GM12891 (cell line): ENCODE data around the gene B3GALT2.
A peak's percentile ranks its signal among the peaks of the same experiment; 100 is the strongest.

Experiments
- DNase-seq: peaks from one replicate; pipeline ENCODE4 v3.0.0; 2011; ENCODE audit warnings: low spot score; ENCODE audit not compliant: insufficient read length
- FAIRE-seq: peaks from 2 replicates; lab custom pipeline; 2011; peaks lifted over from hg19 to GRCh38; lab: Jason Lieb, UNC
- PAX5 ChIP-seq: IDR thresholded peaks from 2 replicates; pipeline ENCODE4 v1.6.1; 2011; ENCODE audit warnings: low read length, moderate library complexity, mild to moderate bottlenecking; ENCODE audit not compliant: insufficient read depth, severe bottlenecking
- POLR2A ChIP-seq: IDR thresholded peaks from 2 replicates; pipeline ENCODE4 v1.6.1; 2011; ENCODE audit warnings: low read depth, low read length, control low read depth
- POLR2AphosphoS5 ChIP-seq: IDR thresholded peaks from 2 replicates; pipeline ENCODE4 v1.6.1; 2011; ENCODE audit warnings: low read depth, low read length, control low read depth
- POU2F2 ChIP-seq: IDR thresholded peaks from 2 replicates; pipeline ENCODE4 v1.6.1; 2011; ENCODE audit warnings: low read depth, mild to moderate bottlenecking, control low read depth, low read length, moderate library complexity
- SPI1 ChIP-seq: IDR thresholded peaks from 2 replicates; pipeline ENCODE4 v1.6.1; 2011; ENCODE audit warnings: low read depth, low read length, control low read depth
- TAF1 ChIP-seq: IDR thresholded peaks from 2 replicates; pipeline ENCODE4 v1.6.1; 2011; ENCODE audit warnings: low read depth, low read length, control low read depth

The B3GALT2 gene

GRCh38 chr1:193144999-193145398 lies 41.4 kb downstream of the B3GALT2 start:
- DNase-seq = no peak
- TF ChIP-seq TAF1 = no peak
- no peak for TF ChIP-seq POLR2A
- no peak for TF ChIP-seq POU2F2
- TF ChIP-seq SPI1 = no peak
- no peak for TF ChIP-seq PAX5
- no peak for TF ChIP-seq POLR2AphosphoS5
- FAIRE-seq = no peak

DNA sequence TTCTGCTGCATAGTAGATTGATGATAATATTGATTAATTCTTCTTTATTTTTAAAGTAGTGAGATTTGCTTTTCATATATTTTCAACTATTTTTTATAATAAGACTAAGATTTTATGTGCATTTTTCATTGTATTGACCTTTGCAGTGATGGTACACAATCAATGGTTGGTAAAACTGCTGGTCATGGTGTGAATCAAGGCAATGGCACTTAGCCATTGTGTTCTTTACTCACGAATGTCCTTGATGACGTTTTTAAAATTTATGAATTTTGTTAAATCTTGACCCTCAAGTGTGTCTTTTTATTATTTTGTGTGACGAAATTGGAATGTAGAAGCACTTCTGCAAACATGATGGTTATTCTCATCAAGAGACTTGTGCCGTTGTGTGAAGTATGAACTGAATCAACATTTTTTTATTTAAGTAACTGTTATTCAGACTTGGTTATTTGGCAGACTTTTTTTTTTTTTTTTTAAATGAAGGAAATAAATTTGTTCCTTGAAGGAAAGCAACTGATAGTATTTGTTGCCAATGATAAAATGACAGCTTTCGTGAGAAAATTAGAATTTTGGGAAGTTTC lies 42.0 kb downstream of the B3GALT2 start:
- FAIRE-seq (no peak), DNase-seq (no peak)
- TF ChIP-seq PAX5 (no peak), POLR2AphosphoS5 (no peak), POLR2A (no peak), TAF1 (no peak), SPI1 (no peak), POU2F2 (no peak)

- FAIRE-seq (no peak), DNase-seq (no peak)
- no peak for TF ChIP-seq PAX5
- no peak for TF ChIP-seq POLR2A
- TF ChIP-seq SPI1 = no peak
- TF ChIP-seq POLR2AphosphoS5 = no peak
- TF ChIP-seq POU2F2 = no peak
- no peak for TF ChIP-seq TAF1
Observed at GRCh38 chr1:193143285-193143684, 43.1 kb downstream of the B3GALT2 start.

GRCh38 chr1:193142409-193142808 lies 44.0 kb downstream of the B3GALT2 start:
- no peak for FAIRE-seq
- no peak for TF ChIP-seq POU2F2
- TF ChIP-seq TAF1 = no peak
- TF ChIP-seq PAX5 = no peak
- no peak for TF ChIP-seq POLR2AphosphoS5
- TF ChIP-seq POLR2A = no peak
- TF ChIP-seq SPI1 = no peak
- no peak for DNase-seq

DNA sequence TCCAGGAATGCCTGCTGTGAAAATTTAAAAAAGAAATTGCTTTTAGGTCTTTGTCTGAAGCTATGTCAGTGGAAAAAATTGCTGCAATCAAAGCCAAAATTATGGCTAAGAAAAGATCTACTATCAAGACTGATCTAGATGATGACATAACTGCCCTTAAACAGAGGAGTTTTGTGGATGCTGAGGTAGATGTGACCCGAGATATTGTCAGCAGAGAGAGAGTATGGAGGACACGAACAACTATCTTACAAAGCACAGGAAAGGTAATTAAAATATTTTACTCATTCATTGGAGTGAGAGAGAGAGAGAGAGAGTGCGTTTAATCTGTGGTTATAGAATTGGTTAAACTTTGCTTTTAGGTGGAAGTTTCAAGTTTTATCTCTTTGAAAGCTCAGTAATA lies 44.6 kb downstream of the B3GALT2 start:
- no peak for DNase-seq
- FAIRE-seq = peak; percentile 35
- no peak for TF ChIP-seq POLR2A
- TF ChIP-seq PAX5 = no peak
- no peak for TF ChIP-seq SPI1

DNA sequence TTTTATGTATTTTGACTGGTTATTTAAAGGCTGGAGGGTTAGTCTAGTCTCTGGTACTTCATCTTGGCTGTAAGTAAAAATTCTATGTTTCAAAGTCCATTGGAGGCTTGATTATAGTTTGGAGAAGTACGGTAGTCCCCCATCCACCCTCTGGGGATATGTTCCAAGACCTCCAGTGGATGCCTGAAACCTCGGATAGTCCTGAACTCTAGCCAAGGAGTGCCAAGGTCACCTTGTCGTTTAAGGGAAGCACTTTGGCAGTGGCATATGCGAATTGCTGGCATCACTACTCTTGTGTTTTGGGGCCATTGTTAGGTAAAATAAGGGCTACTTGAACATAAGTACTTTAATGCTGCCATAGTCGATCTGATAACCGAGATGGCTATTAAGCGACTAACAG lies 46.2 kb downstream of the B3GALT2 start:
- TF ChIP-seq POU2F2 (no peak), POLR2A (no peak)
- DNase-seq (no peak), FAIRE-seq (no peak)

DNA sequence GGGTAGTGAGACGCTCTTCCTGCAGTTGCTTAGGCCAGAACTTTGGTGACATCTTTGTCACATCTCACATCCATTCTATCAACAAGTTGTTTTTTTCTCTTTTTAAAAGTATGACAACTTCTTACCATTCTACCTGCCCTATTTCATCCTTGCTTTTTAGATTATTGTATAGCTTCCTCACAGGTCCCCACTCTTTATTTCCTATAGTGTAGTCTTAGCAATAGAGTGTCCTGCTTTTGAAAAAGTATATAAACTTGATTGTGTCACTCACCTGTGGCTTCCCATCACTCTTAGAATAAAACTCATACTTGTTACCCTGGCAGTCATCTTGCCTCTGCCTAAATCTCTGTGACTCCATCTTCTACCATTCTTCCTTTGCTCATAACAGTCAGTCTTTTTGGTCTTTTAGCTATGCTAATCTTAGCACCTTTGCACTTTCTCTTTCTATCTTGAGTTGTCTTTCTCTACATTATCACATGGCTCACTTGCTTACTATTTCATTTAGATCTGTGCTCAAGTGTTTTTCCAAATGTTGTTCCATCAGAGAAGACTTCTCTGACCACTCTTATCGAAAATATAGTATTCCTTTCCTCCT lies 55.0 kb downstream of the B3GALT2 start:
- FAIRE-seq = no peak
- no peak for DNase-seq
- TF ChIP-seq POLR2A (no peak), POU2F2 (no peak), TAF1 (no peak), POLR2AphosphoS5 (no peak), PAX5 (no peak)
